Measurements from ENCODE around the gene BICDL1.

The BICDL1 gene

GRCh38 chr12:120055231-120056000 lies 66.4 kb downstream of the BICDL1 start:
- DNase-seq = no peak

GRCh38 chr12:120056739-120057138 lies 67.7 kb downstream of the BICDL1 start:
- no peak for DNase-seq

- no peak for DNase-seq
Observed at GRCh38 chr12:120060196-120060595, 71.2 kb downstream of the BICDL1 start.

- DNase-seq = no peak
Observed at GRCh38 chr12:120060717-120061116, 71.7 kb downstream of the BICDL1 start.

DNA sequence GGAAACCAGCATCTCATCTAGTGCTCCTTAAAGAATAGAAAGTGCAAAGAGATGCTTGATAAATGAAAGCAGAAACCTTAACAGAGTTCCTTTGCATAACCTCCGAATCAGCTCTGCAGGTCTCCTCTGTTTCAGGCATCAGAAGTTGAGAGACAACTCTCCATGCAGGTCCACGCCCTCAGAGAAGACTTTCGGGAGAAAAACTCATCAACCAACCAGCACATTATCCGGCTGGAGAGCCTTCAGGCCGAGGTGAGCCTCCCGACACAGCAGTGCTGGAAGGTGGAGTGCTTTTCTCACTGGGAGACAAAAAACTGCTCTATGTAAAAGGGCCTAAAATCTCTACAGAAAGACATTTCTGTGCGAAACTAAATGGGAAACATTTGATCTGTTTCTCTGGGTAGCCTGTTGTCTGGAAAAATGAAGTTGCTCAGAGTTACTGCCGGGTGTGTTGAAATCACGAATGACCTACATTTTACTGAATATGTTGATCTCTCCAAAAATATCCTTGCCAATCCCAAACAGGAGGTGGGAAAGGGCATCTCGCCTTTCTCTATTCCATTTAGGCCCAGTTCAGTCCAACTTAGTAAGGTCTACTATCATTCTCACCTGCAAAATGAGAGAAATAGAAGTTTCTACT lies 72.7 kb downstream of the BICDL1 start:
- DNase-seq = no peak

DNA sequence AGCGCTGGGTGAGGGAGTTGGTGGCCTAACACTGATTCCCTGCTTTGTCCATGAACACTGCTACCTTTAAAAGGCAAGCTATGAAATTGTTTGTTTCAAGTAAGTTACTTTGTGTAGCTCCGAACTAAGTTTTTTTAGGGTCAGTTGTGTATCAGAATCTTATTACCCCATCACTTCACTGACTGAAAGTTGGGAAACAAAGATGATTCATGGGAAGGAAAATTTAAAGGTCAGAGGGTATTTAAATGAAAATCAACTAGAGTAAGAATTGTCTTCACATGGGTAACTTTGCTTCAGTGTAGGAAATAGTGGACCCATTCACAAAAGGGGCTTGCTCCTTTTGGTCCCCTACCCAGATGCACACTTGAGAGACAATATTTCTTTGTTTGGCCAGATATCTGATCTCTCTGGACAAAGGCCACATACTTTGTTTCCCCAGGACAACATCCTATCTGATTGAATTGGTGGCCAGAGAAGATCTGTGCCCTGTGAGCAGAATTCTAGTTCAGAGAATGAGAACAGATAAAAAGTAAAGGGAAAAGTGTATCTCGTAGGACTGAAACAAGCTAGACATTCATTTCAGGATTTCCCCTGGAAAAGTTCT lies 74.0 kb downstream of the BICDL1 start:
- DNase-seq = no peak

DNA sequence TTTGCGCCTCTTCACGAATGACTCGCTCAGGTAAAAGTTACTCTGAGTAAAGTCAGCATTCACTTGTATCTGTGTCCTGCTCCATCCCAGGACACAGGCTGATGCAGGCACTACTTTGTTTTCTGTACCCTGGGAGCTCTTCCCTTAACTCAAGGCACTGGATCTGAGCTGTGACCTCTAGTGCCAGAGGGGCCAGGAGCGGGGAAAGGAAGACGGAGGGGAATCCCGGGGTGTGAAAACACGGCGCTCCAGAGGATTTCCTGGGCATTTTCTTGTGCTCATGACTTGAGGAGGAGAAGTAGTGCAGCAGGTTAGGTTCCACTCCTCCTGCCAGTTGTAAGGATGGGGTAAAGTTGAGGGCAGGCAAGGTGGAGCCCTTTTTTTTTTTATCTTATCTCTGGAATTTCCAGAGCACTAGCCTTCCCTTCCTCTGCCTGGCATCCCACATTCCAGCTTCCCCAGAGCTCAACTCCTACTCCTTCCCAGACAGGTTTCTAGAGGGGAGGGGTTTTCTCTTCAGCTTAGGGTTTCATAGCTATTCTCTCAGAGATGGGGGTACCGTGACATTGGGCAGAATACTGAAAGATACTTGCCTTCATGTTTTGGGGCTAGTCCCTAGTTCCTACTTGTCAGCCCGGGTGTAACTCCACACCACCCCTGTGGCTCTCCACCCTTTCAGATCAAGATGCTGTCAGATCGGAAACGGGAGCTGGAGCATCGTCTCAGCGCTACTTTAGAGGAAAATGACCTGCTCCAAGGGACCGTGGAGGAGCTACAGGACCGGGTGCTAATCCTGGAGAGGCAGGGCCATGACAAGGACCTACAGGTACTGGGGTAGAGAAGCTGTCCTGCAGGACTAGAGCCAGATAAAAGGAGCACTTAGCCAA lies 75.3 kb downstream of the BICDL1 start:
- DNase-seq = no peak

DNA sequence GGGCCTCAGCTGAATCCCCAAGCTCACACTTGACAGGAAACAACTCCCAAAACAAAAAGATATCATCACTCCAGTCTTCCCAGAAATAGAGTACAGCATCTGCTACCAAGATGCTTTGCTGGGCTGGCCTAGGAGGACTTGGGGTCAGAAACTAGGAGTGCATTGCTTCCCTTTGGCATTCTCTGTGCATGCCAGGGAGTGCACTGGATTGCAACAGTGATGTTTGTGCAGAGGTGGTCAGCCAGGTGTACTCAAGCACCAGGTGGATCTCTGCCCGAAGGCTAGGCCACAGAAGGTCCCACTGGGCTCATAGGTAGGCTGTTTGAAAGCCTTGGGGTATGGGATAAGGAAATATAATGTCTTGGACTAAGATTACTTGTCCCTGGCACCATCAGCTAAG lies 76.4 kb downstream of the BICDL1 start:
- no peak for DNase-seq

GRCh38 chr12:120066341-120066740 lies 77.3 kb downstream of the BICDL1 start:
- no peak for DNase-seq

DNA sequence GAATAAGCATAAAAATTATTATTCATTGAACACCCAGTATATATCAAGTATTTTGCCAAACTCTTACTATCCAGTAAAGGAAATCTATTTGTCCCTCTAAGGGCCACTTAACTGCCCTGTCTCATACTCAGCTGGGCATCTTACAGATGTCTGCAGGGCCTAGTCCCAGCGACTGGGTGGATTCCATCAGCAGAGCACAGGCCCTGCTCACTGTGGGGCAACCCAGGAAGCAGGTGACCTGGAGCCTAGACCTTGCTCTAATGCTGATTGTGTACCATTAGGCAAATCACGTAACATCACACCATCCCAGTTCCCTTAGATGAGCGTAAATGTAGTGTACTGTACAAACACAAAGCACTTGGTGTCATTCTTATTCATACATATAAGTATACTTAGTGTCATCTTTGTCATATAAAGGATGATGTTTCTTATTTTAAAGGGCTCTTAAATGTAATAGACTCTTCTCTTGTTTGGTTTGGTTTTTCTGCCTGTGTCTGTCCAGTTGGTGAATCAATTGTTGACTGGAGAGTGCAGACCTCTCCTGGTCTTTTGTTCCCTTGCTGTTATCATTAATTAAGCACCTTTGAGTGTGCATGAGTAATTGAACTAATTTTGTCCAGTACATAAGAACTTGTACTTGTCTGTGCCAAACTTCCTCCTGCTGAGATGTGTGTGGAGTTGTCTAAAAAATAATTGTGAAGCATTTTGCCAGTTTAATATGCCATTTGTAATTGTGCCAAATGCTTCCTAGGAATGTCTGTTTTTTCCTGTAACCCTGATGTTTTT lies 78.2 kb downstream of the BICDL1 start:
- DNase-seq = no peak

GRCh38 chr12:120067901-120068300 lies 78.9 kb downstream of the BICDL1 start:
- DNase-seq = no peak

DNA sequence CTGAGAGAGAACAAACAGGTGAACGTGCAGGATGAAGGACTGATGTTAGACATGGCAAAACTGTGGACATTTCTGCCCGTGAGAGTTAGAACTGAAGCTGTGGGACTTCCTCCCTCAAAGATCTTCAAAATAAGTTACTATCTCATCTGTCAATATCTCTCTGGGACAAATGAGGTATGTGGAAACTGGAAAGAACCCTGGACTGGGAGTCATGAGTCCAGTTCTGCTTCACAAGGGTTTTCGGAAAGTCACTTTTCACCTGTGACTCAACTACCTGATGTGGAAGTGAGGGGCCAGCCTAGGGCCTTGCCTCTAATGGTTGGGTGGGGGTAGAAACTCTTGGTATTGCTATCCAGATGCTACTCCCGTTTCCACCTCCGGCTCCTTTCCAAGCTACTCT lies 80.2 kb downstream of the BICDL1 start:
- DNase-seq = no peak

GRCh38 chr12:120071493-120072020 lies 82.5 kb downstream of the BICDL1 start:
- no peak for DNase-seq

DNA sequence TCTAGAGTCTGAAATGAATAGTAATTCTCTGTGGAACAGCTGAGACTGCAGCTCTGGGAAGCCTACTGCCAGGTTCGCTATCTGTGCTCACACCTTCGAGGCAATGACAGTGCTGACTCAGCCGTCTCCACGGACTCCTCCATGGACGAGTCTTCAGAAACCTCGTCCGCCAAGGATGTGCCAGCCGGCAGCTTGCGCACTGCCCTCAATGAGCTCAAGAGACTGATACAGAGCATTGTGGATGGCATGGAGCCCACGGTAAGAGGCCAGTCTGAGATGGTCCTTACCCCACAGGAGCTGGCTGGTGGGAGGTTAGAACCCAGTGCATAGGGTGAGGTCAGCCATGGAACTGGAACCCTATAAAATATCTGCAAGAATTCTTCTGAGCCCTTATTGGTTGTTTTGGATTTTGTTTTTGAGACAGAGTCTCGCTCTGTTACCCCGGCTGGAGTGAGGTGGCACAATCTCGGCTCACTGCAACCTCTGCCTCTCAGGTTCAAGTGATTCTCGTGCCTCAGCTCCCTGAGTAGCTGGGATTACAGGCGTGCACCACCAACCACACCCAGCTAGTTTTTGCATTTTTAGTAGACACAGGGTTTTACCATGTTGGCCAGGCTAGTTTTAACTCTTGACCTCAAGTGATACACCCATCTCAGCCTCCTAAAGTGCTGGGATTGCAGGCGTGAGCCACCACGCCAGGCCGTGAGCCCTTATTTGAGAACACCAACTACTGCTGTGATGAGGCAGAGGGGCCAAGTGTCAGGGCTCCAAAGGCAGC lies 83.6 kb downstream of the BICDL1 start:
- DNase-seq = no peak

DNA sequence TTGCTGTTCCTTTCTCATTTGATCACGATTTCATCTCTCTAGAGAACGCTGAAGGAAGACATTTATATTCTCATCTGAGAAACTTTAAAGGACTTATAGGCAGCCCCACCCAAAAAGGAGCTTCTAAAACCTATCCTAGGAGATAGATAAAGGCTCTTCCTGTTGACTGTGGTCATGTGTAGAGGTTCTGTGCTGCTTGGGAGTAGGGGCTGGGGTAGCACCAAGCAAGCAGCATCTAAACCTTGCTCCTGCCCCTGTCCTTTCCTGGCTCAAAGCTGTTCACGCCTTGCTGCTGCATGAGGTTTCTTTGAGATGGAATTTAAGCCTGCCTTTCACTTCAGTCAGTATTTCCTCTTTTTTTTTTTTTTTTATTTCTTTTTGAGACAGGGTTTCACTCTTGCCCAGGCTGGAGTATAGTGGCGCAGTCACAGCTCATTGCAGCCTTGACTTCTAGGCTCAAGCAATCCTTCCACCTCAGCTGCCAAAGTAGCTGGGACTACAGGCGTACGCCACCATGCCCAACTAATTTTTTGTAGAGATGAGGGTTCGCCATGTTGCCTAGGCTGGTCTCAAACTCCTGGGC lies 86.1 kb downstream of the BICDL1 start:
- DNase-seq = no peak

- DNase-seq = no peak
Observed at GRCh38 chr12:120076651-120077050, 87.6 kb downstream of the BICDL1 start.

- no peak for DNase-seq
Observed at GRCh38 chr12:120077260-120077659, 88.2 kb downstream of the BICDL1 start.

DNA sequence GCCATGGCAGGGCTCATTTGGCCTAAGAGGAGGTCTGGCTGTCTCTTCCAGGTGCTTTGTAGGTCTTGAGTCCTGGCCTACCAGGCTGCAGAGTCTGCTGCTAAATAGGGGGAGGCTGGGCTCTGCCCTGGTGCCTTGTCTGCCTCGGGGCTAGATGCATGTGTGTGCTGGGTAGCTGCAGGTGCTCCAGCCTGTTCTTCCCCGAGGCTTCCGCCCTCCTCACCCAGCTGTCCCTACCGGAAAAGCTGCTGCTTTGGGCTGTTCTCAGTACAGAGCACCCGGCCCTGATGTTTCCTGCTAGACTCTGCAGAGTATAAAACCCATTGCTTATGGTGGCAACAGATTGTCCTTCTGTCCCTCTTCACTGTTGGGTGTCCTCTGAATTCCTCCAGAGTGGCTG lies 89.8 kb downstream of the BICDL1 start:
- no peak for DNase-seq

- no peak for DNase-seq
Observed at GRCh38 chr12:120079411-120080400, 90.7 kb downstream of the BICDL1 start.

DNA sequence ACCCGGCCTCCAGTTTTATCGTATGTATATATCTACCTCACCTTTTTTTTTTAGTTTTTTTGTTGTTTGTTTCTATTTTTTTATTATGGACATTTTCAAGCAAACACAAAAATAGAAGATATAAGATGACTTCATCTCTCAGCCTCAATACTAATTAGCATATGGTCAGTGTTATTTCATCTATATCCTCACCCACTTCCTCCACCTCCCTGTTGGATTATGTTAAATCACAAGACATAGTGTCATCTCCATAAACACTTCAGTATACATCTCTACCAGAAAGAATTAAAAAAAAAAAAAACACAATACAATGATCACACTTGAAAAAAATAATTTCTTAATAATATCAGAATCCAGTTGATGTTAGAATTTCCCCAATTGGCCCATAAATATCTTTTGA lies 92.6 kb downstream of the BICDL1 start:
- no peak for DNase-seq
